GM21529 (cell line): ENCODE data around the gene CCT5.
A peak's percentile ranks its signal among the peaks of the same experiment; 100 is the strongest.
"Not testable (repeated sequence)": the region's sequence is repeated elsewhere in the genome, so short reads cannot be mapped to it uniquely, and the experiment has no call there.

Experiments used
- ATAC-seq: cut with Tn5 transposase; IDR thresholded peaks from one replicate; pipeline ENCODE4 v1.9.1; 2021; ENCODE audit not compliant: unreplicated experiment

The CCT5 gene

DNA sequence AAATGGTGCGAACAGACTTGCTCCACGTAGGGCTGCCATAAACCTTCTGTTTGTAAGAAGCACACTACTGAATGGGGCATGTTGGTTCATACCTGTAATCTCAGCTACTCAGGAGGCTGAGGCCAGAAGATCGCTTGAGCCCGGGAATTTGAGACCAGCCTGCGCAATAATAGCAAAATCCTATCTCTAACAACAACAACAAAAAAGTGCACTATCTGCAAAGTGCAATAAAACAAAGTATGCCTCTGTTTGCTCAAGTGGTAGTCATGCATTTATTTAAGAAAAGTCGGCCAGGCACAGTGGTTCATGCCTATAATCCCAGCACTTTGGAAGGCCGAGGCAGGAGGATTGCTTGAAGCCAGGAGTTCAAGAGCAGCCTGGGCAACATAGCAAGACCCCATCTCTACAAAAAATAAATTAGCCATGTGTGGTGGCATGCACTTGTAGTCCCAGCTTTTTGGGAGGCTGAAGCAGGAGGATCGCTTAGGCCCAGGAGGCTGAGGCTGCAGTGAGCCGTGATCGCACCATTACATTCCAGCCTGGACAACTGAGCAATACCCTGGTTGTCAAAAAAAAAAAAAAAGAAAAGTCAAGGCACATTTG is 5.6 kb upstream of the CCT5 start:
- ATAC-seq = no peak

DNA sequence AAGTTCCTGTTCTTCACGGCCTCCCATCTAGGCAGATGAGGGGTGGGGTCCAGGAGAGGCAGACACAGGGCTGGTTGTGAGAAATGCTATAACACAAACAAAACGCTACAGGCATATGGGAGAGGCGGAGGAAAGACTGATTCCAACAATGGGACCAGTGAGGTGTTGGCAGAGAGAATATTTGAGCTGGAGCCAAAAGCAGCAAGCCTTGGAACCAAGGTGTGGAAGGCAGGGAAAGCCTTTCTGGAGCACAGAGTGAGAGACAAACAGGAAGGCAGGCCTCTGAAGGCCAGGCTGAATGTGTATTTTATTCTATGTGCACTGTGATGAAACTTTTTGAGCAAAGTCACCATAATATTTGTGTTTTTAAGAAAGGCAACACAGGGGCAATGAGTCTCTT is 3.3 kb upstream of the CCT5 start:
- ATAC-seq = no peak

DNA sequence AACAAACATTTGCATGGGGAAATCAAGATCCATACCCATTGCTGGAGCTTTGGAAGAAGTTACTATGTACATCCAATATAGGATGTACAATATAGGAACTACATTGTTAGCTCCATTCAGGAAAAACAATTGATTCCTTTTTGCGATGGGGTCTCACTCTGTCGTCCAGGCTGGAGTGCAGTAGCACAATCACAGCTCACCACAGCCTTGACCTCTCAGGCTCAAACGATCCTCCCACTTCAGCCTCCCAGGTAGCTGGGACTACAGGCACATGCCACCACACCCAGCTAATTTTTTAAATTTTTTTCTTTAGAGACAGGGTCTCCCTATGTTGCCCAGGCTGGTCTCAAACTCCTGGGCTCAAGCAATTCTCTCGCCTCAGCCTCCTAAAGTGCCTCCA is 2.9 kb upstream of the CCT5 start:
- ATAC-seq = not testable (repeated sequence)

DNA sequence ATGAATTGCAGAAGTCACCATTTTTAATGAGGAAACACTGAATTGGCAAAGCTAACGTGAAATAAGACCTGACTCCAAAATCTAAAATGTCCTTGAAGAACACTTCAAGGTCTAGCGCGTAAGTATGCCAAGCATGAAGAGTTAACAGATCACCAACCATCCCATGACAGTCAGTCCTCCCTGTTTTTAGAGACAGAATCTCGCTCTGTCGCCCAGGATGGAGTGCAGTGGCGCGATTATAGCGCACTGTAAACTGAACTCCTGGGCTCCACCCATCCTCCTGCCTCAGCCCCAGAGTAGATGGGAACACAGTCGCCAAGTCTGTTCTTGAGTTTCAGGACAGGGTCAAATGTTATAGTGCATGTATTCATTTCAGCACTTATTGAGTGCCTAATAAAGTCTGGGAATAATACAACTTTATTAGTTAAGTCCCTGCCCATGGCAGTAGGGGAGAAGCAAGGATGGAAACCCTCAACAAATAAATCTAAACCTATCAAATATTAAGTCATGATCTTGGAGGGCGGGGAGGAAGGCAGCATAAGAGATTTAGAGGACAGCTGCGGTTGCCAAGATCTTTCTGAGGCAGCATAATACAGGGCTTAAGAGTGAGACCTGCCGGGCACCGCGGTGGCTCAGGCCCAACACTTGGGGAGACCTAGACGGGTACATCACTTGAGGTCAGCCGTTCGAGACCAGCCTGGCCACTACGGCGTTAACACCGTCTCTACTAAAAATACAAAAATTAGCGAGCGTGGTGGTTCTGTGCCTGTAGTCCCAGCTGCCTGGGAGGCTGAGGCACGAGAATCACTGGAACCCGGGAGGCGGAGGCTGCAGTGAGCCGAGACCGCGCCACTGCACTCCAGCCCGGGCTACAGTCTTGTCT is 1.5 kb upstream of the CCT5 start:
- ATAC-seq = peak; percentile 1

DNA sequence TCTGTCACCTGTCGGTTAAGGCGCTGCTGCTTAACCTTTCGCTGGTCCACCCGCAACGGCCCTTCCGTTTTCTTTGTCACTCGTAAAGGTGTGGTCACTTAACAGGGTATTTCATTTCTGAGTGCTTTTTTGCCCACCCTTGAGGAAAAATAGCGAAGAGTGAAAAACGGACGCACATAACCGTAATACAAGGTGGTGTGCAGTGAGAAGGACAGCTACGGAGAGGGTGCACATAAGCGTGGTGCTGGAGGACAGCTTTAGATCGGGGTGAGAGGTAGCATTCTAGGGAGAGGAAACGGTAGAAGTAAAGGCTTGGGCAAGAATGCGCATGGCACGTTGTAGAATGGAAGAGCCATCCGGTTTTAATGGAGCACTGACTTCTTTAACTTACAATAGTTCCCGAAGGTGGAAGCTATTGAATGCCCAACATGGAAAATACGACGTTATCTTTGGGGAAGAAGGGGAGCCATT is 761 bp downstream of the CCT5 start:
- ATAC-seq = peak; percentile 10

DNA sequence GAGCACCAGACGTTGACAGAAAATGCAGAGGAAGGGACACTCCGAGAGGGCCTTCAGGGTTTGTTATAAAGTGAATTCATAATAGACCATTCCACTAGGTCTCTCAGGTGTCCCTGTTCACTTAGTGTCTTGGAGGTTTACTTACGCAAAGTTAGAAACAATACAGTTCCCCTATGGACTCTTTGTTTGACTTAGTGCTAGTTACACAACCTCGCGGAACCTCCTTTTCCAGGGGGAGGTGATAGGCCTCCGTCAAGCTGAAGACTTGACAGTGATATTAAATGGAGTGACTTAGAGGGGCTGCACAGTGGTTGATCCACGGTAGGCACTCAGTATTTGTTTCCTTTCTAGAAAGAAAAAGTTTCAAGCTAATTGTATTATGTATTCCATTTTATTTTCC is 1.3 kb downstream of the CCT5 start:
- ATAC-seq = no peak

DNA sequence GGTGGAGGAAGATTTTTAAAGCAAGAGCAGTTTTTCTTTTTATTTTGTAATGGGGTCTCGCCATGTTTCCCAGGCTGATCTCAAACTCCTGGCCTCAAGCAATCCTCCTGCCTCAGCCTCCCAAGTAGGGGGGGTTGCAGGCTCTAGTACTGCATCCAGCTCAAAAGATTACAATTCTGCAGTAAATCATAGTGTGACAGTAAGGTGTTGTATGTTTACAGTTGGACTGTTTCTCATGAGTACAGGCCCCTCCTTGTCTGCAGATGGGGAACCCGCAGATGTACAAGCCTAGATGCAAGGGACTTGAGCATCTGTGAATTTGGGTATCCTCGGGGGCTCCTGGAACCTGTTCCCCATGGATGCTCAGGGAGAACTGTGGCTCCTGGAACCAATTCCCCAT is 3.3 kb downstream of the CCT5 start:
- no peak for ATAC-seq

DNA sequence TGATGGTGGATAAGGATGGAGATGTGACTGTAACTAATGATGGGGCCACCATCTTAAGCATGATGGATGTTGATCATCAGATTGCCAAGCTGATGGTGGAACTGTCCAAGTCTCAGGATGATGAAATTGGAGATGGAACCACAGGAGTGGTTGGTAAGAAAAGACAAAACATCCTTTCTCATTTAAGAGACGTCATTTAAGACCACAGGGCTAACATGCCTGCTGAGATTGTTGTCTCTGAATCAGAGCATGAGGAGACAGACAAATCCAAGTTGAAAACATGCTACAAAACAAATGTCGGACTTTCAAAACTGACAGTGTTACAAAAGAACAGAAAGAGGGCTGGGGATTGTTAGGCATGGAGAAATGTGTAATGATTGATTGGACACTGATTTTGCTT is 4.6 kb downstream of the CCT5 start:
- ATAC-seq = no peak

DNA sequence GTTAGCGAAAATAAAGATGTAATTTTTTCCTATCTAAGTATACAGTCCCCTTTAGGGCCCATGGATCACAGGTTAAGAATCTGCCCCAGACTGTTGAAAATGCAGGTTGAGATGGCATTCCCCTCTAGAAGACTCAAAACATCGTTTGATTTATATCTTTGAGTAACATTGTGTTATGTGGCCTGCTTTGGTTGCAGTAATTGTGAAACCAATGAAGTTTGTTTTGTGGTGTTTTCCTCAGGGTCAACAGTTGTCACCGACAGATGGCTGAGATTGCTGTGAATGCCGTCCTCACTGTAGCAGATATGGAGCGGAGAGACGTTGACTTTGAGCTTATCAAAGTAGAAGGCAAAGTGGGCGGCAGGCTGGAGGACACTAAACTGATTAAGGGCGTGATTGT is 7.8 kb downstream of the CCT5 start:
- ATAC-seq = no peak

DNA sequence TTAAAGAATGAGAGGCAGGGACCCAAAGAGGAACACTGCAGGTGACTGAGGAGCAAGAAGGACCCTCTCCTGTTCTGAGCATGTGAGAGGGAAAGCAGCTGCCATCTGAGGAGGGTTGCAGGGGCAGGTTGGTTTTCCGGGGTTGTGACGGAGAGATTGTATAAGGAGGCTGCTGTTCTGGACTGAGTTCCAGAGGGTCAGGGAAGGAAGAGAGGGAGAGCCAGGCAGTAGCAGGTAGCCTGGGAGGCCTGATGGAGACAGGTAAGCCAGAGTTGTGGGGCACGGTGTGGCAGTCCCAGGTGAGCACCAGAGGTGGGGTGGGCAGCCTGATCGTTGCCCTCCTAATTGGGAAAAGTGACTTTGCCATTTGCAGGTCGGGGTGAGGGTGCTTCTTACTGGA is 9.8 kb downstream of the CCT5 start:
- ATAC-seq = no peak

DNA sequence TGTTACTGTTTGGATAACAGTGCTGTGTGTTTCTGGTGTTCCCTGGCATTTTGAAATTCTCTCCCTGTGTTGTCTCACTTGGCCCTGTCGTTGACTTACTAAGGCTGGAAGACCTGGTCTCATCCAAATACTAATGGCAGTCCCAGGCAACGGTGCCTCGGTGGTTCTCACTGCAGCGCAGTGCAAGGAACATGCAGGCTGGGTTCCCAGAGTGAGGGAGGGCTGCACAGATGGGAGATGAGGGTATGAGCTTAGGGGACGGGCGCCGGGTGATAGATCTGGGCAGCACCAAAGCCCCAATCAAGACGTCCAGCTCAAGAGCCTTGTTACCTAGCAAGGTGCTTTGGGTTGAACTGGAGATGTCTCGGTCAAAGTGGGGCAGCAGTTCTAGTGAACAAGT is 11.0 kb downstream of the CCT5 start:
- ATAC-seq = no peak

DNA sequence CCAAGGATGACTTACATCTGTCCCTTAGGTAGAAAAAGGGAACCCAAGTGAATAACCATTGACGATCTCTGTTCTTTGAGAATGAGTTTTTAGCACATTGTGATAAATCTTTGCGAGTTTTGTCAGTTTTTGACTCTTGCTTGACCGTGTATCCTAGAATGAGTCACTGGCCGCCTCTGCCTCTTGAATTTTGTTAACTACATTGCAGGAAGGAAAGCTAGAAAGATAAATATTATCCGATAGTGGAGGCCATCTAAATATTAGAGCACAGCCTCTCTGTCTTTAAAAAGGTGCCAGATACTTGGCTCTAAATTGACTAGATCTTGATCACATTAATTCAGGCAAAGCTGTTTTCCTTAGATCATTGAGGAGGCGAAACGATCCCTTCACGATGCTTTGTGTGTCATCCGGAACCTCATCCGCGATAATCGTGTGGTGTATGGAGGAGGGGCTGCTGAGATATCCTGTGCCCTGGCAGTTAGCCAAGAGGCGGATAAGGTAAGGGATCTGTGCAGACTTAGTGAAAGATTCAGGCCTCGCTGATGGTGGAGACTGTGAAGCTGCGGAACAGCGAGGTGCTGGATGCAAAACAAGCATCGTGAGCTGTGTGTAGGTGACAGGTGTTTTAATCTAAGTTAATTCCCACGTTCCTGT is 12.2 kb downstream of the CCT5 start:
- no peak for ATAC-seq

DNA sequence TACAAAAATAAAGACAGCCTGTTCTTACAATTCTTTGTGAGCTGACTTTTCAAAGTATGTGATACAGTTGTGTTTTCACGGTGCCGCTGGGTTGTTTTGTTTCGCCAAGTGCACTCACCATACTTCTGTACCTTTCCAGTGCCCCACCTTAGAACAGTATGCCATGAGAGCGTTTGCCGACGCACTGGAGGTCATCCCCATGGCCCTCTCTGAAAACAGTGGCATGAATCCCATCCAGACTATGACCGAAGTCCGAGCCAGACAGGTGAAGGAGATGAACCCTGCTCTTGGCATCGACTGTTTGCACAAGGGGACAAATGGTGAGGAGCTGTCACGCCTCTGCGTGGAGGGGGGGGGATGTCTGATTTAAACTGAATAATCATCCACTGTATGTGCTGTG is 12.9 kb downstream of the CCT5 start:
- no peak for ATAC-seq

DNA sequence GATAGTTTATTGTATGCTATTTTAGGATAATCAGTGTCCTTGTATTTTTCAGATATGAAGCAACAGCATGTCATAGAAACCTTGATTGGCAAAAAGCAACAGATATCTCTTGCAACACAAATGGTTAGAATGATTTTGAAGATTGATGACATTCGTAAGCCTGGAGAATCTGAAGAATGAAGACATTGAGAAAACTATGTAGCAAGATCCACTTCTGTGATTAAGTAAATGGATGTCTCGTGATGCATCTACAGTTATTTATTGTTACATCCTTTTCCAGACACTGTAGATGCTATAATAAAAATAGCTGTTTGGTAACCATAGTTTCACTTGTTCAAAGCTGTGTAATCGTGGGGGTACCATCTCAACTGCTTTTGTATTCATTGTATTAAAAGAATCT is 14.5 kb downstream of the CCT5 start:
- no peak for ATAC-seq

DNA sequence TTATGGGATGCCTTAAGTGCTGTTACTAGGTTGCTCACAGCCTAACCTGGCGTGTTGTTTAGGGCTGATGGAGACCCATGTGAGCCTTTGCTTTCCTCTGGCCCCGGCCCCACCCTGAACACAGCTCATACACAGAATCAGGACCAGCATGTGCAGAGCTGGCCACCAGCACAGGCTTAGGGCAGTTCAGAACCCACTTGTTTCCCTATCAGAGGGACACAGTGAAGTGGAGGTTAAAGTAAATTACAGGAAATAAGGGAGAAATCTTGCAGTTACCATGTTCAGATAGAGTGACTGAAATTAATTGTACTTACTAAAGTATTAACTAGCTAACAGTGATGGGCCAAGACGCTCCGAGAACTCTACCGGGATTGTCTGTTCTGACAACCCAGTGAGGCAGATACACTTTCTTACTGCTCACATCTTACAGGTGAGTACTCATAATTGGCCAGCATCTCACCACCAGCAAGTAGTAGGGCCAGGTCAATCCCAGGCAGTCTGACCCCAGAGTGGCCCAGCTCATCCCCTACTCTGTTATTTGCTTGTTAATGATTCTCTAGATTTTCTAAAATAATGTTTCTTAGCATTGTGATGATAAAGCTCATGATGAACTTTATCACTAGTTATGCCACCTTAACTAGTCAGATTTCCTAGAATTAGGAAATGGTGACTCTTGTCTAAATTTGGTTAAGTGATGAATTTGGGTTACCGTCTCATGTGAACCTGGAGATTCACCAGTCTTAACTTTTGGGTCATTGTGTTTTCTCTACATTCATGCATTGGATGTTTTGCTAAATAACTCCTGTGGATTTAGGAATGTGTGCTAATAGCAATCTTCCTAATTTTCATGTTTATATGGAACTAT is 15.4 kb downstream of the CCT5 start:
- no peak for ATAC-seq

DNA sequence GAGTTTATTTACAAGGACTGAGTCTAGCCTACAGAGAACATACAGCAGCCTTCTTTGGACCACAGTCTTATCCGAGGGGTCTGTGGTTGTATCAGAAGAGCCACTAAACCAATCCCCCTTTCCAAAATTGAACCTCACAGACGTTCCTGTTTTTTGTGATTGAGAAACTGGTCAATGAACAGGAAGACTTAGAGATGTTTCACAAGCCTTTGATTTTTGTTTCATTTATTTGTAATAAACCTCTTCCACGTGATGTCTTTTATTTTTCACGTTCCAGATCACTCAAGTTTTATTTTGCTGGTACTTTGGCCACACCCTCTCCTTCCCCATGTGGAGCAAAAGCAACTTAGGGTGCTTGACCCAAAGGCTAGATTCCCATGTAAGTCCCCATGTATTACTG is 16.1 kb downstream of the CCT5 start:
- no peak for ATAC-seq

DNA sequence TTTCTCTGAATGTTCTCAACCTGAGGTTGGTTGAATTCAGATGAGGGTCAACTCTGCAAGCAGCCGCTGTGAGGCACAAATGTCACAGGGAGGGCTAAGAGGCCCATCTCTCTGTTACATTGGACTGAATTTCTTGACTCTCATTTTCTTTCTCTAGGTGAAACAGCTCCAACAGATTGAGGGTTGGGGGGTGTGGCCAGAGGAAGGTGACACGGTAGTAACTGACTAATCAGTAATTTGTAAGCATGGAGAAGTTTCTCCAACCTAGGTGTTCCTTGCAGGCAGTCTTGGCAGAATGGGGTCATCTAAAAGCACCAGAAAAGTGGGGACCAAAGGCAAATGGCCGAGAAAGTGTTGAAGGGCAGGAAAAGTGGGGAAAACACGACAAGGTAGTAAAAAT is 16.8 kb downstream of the CCT5 start:
- no peak for ATAC-seq

DNA sequence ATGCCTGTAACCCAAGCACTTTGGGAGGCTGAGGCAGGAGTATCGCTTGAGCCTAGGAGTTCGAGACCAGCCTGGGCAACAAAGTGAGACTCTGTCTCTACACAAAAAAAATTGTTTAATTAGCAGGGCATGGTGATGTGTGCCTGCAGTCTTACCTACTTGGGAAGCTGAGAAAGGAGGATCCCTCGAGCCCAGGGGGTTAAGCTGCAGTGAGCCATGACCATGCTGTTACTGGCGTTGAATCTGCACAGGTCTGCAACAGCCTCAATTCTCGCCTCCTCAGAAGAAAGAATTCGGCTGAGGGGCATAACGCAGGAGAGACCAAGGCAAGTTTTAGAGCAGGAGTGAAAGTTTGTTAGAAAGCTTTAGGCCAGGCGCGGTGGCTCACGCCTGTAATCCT is 18.0 kb downstream of the CCT5 start:
- no peak for ATAC-seq

DNA sequence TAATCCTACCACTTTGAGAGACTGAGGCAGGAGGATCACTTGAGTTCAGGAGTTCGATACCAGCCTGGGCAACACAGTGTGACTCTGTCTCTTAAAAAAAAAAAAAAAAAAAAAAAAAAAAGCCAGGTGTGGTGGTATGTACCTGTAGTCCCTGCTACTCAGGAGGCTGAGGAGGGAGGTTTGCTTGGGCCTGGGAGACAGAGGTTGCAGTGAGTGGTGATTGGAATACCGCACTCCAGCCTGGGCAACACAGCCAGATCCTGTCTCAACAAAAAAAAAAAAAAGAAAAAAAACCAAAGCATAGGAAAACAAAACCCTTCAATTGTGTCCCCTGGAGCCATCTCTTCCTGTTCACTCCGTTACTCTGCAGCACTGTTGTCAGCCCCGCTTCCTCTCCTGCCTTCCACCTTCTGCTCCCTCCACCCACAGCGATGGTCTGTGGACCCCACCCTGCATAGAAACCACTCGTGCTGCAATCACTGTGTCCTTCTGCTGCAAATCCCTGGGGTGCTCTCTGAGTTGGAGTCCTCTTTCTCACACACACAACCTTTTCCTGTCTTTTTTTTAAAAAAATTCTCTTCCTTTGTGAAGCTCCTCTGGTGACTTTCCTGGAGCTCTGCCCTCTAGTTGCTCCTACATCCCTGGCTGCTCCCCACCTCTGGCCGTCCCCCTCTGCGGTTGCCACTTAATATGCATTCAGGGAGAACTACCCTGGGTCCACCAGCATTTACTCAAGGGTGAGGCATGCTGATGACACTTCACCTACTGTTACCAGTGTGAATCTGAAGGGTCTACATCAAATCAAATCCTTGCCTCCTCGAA is 22.2 kb downstream of the CCT5 start:
- ATAC-seq = no peak

DNA sequence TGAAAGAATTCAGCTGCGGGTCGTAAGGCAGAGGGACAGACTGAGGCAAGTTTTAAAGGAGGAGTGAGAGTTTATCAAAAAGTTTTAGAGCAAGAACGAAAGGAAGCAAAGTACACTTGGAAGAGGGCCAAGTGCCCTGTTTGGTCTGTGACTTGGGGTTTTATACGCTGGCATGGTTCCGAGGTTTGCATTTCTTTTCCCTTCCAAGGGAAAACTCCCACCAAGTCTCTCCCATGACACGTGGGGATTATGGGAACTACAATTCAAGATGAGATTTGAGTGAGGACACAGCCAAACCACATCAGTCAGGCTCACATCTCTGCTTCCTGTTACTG is 22.8 kb downstream of the CCT5 start:
- ATAC-seq = not testable (repeated sequence)
